T-cell (primary cell): ENCODE measurements around the gene NUSAP1. TPM values are rescaled to one million over a fixed set of nuclear protein-coding genes. Genes with fewer than 3 reads are reported as not detected.

ENCODE experiments used
- ATAC-seq, 4 experiments: fragments of 200-7000 bp in 3 of 4; fragments of 150-1000 bp in 1 of 4; cut with Tn5 transposase; replicated peaks in 1 of 4; 1 replicate in 3 of 4; 2 replicates in 1 of 4; pipeline ENCODE4 v1.10.0; 2021; ENCODE audit warnings: moderate library complexity in 3 of 4, mild to moderate bottlenecking in 2 of 4, moderate number of reproducible peaks in 1 of 4
- CTCF ChIA-PET, 2 donors: fragments of 300-600 bp; sonication (Branson Sonifier 250); formaldehyde crosslinking; loops; one replicate each; lab custom pipeline; 2022; ENCODE audit warnings: antibody characterized with exemption in 2 of 2; lab: Charles Lee
- POLR2A ChIA-PET, 2 donors: fragments of 300-600 bp; sonication (Branson Sonifier 250); formaldehyde crosslinking; loops; one replicate each; lab custom pipeline; 2022; ENCODE audit warnings: antibody characterized with exemption in 2 of 2; lab: Charles Lee
- DNase-seq, 35 experiments: peaks; one replicate each; pipeline versions ENCODE4 v3.0.0 to v3.0.0-alpha.2; 2013 to 2023
- H3K27ac ChIP-seq: one replicate; pipeline ENCODE4 v1.5.1; 2013; ENCODE audit warnings: low read length
- H3K27me3 ChIP-seq, 2 experiments: replicated peaks in 1 of 2; 1 replicate in 1 of 2; 2 replicates in 1 of 2; pipeline versions ENCODE4 v1.6.1 to v1.7.0; 2013; ENCODE audit warnings: low read length in 1 of 2, mixed read lengths in 1 of 2; ENCODE audit not compliant: control insufficient read depth in 2 of 2, insufficient read depth in 2 of 2; ENCODE audit errors: extremely low read depth in 1 of 2
- H3K36me3 ChIP-seq, 2 donors: 1 replicate in 1 of 2; 2 replicates in 1 of 2; pipeline versions ENCODE4 v1.6.1 to v1.7.0; 2013; ENCODE audit warnings: low read length in 1 of 2; ENCODE audit not compliant: control insufficient read depth in 2 of 2, insufficient read depth in 1 of 2; ENCODE audit errors: extremely low read depth in 1 of 2
- H3K4me1 ChIP-seq, 2 experiments: 1 replicate in 1 of 2; 2 replicates in 1 of 2; pipeline versions ENCODE4 v1.6.1 to v1.7.0; 2013; ENCODE audit warnings: low read length in 2 of 2, mixed read lengths in 1 of 2; ENCODE audit not compliant: insufficient read depth in 2 of 2, control insufficient read depth in 1 of 2; ENCODE audit errors: extremely low read depth in 1 of 2
- H3K4me3 ChIP-seq, 2 donors: 1 replicate in 1 of 2; 2 replicates in 1 of 2; pipeline versions ENCODE4 v1.5.1 to v1.7.0; 2013; ENCODE audit warnings: mild to moderate bottlenecking in 2 of 2, low read length in 1 of 2, moderate library complexity in 1 of 2; ENCODE audit not compliant: control insufficient read depth in 1 of 2; ENCODE audit errors: extremely low read depth in 1 of 2
- H3K9me3 ChIP-seq: 2 replicates; pipeline ENCODE4 v1.7.0; 2013
- H3K27ac Mint-ChIP-seq, 2 donors: one replicate each; pipeline ENCODE4 v1.8.0; 2020 to 2021; ENCODE audit warnings: mild to moderate bottlenecking in 2 of 2, mixed read lengths in 2 of 2
- H3K27me3 Mint-ChIP-seq, 2 donors: one replicate each; pipeline ENCODE4 v1.8.0; 2021 to 2022; ENCODE audit warnings: mixed read lengths in 2 of 2
- H3K36me3 Mint-ChIP-seq: one replicate; pipeline ENCODE4 v1.8.0; 2021; ENCODE audit warnings: mixed read lengths
- H3K4me1 Mint-ChIP-seq, 3 donors: one replicate each; pipeline ENCODE4 v1.8.0; 2020 to 2022; ENCODE audit warnings: mixed read lengths in 3 of 3, mild to moderate bottlenecking in 1 of 3
- H3K4me3 Mint-ChIP-seq, 3 donors: one replicate each; pipeline ENCODE4 v1.8.0; 2020 to 2022; ENCODE audit warnings: mild to moderate bottlenecking in 3 of 3, mixed read lengths in 3 of 3, moderate library complexity in 3 of 3
- H3K9me3 Mint-ChIP-seq, 3 donors: one replicate each; pipeline ENCODE4 v1.8.0; 2020 to 2022; ENCODE audit warnings: mixed read lengths in 3 of 3
- WGBS: methylation state at CpG from one replicate; pipeline ENCODE4 v1.1.5; 2013; ENCODE audit warnings: missing lambda C conversion rate; ENCODE audit not compliant: insufficient coverage; 5-methylcytosine and 5-hydroxymethylcytosine counted together
- total RNA-seq, 35 experiments: library from RNA in 6 of 35; stranded (reverse) in 6 of 35; fragments of 120-200 nt in 1 of 35; gene quantifications; one replicate each; pipeline versions ENCODE4 v1.2.1 to v1.2.4 and lab custom pipeline; 2013 to 2026

NUSAP1 gene
- total RNA-seq, 5 donors from 2014 or later (not counting 1 experiment from before 2014, with no cell fraction given) = 5.4 to 9.4 (median 7.0) TPM

DNA sequence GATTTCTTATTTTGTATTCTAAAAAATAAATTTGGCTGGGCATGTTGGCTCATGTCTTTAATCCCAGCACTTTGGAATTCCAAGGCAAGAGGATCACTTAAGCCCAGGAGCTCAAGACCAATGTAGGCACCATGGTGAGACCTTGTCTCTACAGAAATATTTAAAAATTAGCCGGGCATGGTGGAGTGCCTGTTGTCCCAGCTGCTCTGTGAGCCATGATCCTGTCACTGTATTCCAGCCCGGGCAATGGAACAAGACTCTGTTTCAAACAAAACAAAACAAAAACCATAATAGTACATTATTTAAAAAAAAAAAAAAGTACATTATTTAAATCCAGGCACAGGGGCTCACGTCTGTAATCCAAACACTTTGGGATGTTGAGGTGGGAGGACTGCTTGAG, 78.8 kb downstream of the NUSAP1 start:
- DNase-seq (no peak), ATAC-seq (no peak)
- H3K27me3 Mint-ChIP-seq = no peaks in the 10 kb centered on the region
- no peaks in the 10 kb centered on the region for H3K9me3 Mint-ChIP-seq
- POLR2A ChIA-PET = interaction anchor here in 1 of 2 donors (0.5 kb wide), 1 partner anchor 9 kb away, joined by 13 read pairs; no protein-coding TSS in a partner anchor
- Histone ChIP-seq H3K27ac (no peak overlapping the region), H3K36me3 (no peaks in the 10 kb centered on the region), H3K4me3 (no peak overlapping the region), H3K4me1 (peaks cover 4 to 11% of the 10 kb centered on the region in 2 experiments), H3K27me3 (no peaks in the 10 kb centered on the region), H3K9me3 (no peaks in the 10 kb centered on the region)
- 100% methylated on average over 1 of the region's 3 CpGs for WGBS
- H3K27ac Mint-ChIP-seq = no peak overlapping the region
- H3K4me3 Mint-ChIP-seq = no peak overlapping the region
- CTCF ChIA-PET = interaction anchor here in 1 of 2 donors (0.5 kb wide), 1 partner anchor 1773 kb away, joined by 3 read pairs; no protein-coding TSS in a partner anchor
- peaks cover 9 to 13% (median 11%) of the 10 kb centered on the region in 3 donors for H3K4me1 Mint-ChIP-seq
- no peaks in the 10 kb centered on the region for H3K36me3 Mint-ChIP-seq

DNA sequence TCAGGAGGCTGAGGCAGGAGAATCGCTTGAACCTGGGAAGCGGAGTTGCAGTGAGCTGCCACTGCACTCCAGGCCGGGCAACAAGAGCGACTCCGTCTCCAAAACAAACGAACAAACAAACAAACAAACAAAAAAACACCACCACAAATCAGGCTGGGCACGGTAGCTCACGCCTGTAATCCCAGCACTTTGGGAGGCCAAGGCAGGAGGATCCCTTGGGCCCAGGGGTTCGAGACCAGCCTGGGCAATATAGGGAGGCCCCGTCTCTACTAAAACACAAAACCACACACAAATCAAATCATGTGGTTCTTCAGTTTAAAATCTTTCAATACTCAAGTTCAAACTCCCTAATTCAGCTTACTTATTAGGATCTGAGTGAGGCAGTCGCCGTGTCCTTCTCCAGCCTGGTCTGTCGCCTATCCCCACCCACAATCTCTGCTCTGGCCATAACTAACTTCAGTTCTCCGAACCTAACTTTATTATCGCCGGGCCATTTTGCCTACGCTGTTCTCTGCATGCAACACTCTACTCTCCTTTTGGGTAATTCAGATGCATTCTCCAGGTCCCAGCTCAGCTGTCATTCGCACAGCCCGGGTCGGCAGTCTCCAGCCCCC, 83.6 kb downstream of the NUSAP1 start:
- Histone ChIP-seq H3K27ac (peak overlapping the region; percentile 74), H3K9me3 (no peaks in the 10 kb centered on the region), H3K36me3 (no peaks in the 10 kb centered on the region), H3K4me3 (peak overlapping the region; percentile 91 to 96), H3K4me1 (peaks cover 13 to 25% of the 10 kb centered on the region in 2 experiments), H3K27me3 (no peaks in the 10 kb centered on the region)
- Mint-ChIP-seq H3K36me3 (no peaks in the 10 kb centered on the region), H3K27ac (peak overlapping the region; percentile 91 to 97), H3K4me1 (peaks cover 38 to 45% (median 43%) of the 10 kb centered on the region in 3 donors), H3K4me3 (peak overlapping the region; percentile 94 to 96 (median 95)), H3K27me3 (no peaks in the 10 kb centered on the region), H3K9me3 (no peaks in the 10 kb centered on the region)
- WGBS = 10% methylated on average over 12 of the region's 20 CpGs
- CTCF ChIA-PET = no interaction called here
- POLR2A ChIA-PET = interaction anchor here (0.6 kb wide), 2 partner anchors 28 to 301 kb away, joined by 3 to 6 read pairs; no protein-coding TSS in a partner anchor
- DNase-seq (no peak), ATAC-seq (peak in 3 of 4 experiments; percentile 2 to 5 (median 3))

DNA sequence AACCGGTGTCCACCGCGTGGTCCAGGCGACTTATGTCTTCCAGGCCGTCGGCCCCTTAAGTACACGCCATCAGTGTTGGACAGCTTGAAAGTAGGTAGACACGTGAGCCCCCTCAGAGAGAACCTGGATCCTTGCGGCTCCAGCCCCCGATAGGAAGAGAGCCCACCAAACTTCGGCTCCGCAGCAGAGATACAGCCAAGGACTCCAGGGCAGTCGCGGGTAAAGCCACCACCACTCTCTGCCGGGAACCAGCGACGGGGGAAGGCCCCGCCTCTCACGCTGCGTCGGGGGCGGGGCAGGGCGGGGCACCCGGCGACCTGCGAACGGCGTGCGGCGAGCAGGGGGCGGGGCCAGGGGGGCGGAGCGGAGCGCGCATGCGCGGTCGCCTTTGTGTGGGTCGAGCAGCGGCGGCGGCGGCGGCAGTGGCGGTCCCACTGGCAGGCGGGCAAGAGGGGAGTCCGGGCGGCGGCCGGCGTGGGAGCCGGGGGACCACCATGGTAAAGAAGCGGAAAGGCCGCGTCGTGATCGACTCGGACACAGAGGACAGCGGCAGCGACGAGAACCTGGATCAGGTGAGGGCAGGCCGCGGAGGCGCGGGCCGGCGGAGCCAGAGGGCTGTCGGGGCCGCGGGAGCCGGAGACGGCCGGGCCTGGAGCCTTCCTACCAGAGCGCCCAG, 84.2 kb downstream of the NUSAP1 start, which contains the start of gene RTF1:
Gene RTF1, plus strand, starts transcription at position 354 of the 676 bp plus-strand sequence. Its CDS starts 21 bp downstream, at position 375.
- ChIA-PET CTCF (no interaction called here), POLR2A (interaction anchor here in 1 of 2 donors (0.6 kb wide), 1 partner anchor 302 kb away, joined by 3 read pairs; no protein-coding TSS in a partner anchor)
- ATAC-seq (peak; percentile 95 to 98 (median 97)), DNase-seq (peak; percentile 88 to 99 (median 95))
- peaks cover 13 to 32% of the 10 kb centered on the region in 2 experiments for H3K4me1 ChIP-seq
- H3K4me3 Mint-ChIP-seq = peak within 1 kb of the TSS; percentile 94 to 96 (median 95)
- H3K27ac ChIP-seq = peak within 1 kb of the TSS; percentile 74
- no peaks in the 10 kb centered on the region for H3K27me3 ChIP-seq
- peaks cover 40 to 45% (median 44%) of the 10 kb centered on the region in 3 donors for H3K4me1 Mint-ChIP-seq
- H3K36me3 Mint-ChIP-seq = no peaks in the 10 kb centered on the region
- H3K27me3 Mint-ChIP-seq = no peaks in the 10 kb centered on the region
- H3K36me3 ChIP-seq = no peaks in the 10 kb centered on the region
- H3K9me3 ChIP-seq = no peaks in the 10 kb centered on the region
- no peaks in the 10 kb centered on the region for H3K9me3 Mint-ChIP-seq
- peak within 1 kb of the TSS; percentile 91 to 97 for H3K27ac Mint-ChIP-seq
- WGBS = under 1% methylated on average over 74 of the region's 74 CpGs
- peak within 1 kb of the TSS; percentile 91 to 96 for H3K4me3 ChIP-seq

DNA sequence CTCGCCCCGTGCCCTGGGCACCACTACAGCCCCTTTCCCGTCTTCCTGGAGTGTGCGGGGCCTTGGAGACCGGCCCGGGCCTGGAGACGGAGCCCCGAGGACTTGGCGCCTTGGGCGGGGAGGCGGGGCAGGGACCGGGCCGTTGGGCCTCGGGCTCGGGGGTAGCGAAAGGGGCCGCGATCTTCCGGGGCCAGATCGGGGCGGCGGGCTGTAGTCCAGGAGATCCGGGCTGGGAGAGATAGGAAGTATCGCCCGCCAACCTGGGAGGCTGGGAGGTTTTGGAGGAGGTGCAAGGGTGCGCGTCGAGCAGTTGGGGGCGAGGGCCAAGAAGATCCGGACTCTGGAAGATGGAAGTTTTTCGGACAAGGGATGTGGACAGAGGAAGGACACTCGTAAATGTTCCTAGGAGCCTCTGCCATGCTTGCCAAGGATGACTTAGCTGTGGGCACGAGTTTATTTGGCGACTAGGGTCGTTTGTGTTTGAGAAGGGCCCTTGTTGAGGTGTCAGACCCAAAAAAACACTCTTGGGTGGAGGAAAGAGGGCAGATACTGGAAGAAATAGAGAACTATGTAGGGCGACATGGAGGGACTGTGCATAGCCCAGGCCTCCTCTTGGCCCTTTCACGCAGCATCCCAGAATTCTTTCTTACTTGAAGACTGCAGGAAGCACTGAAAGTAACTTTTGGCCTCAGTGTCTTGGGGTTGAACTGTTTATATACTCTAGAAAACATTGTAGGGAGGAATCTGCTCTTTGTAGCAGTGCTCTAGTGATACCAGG, 84.9 kb downstream of the NUSAP1 start:
- Histone ChIP-seq H3K27me3 (no peaks in the 10 kb centered on the region), H3K4me3 (peak overlapping the region; percentile 73 to 91), H3K36me3 (no peaks in the 10 kb centered on the region), H3K27ac (no peak overlapping the region), H3K9me3 (no peaks in the 10 kb centered on the region), H3K4me1 (peaks cover 13 to 34% of the 10 kb centered on the region in 2 experiments)
- ChIA-PET CTCF (interaction anchor here in 1 of 2 donors (0.6 kb wide), 1 partner anchor 124 kb away, joined by 5 read pairs; no protein-coding TSS in a partner anchor), POLR2A (no interaction called here)
- Mint-ChIP-seq H3K4me1 (peaks cover 45 to 47% (median 46%) of the 10 kb centered on the region in 3 donors), H3K36me3 (no peaks in the 10 kb centered on the region), H3K27me3 (no peaks in the 10 kb centered on the region), H3K4me3 (peak overlapping the region; percentile 94 to 96 (median 95)), H3K9me3 (no peaks in the 10 kb centered on the region), H3K27ac (peak overlapping the region; percentile 76 to 81)
- peak in 8 of 35 experiments; percentile 0 to 44 (median 10) for DNase-seq
- ATAC-seq = peak; percentile 36 to 54 (median 43)
- under 1% methylated on average over 31 of the region's 37 CpGs for WGBS

DNA sequence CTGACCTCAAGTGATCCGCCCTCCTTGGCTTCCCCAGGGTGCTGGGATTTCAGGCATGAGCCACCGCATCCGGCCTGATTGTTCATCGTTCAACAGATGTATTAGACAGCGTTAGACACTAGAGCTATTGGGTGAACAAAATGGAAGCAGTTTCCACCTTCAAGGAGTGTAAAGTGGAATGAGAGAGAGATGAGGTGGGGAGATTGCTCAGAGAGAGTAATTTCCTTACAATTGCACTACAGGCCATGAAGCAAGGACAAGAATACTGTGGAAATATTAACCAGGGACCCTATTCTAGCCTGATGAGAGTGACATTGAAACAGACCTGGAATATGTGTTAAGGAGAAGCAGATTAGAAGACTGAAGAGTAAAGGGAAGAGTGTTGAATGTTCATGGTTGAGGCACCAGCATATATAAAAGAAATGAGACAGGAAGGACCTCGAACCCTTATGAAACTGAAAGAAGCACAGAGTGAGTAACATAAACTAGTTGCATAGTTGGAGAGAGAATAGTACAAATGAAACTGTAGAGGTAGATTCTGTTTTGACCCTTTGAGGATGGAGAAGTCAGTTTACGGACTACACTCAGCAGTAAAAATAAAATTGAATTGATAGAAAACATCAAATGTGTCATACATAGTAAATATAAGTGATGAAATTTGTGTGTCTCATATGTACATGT, 91.4 kb downstream of the NUSAP1 start:
- no peaks in the 10 kb centered on the region for H3K9me3 Mint-ChIP-seq
- ATAC-seq (no peak), DNase-seq (no peak)
- H3K36me3 Mint-ChIP-seq = peaks cover 8% of the 10 kb centered on the region
- ChIA-PET POLR2A (no interaction called here), CTCF (no interaction called here)
- peaks cover 32 to 39% (median 38%) of the 10 kb centered on the region in 3 donors for H3K4me1 Mint-ChIP-seq
- no peak overlapping the region for H3K4me3 Mint-ChIP-seq
- peak overlapping the region; percentile 1 to 16 for H3K27ac Mint-ChIP-seq
- Histone ChIP-seq H3K36me3 (peaks cover 0 to 3% of the 10 kb centered on the region in 2 donors), H3K4me3 (no peak overlapping the region), H3K27ac (no peak overlapping the region), H3K4me1 (peaks cover 0 to 20% of the 10 kb centered on the region in 2 experiments), H3K27me3 (no peaks in the 10 kb centered on the region), H3K9me3 (no peaks in the 10 kb centered on the region)
- WGBS = 71% methylated on average over 5 of the region's 7 CpGs
- no peaks in the 10 kb centered on the region for H3K27me3 Mint-ChIP-seq
